HG03064 (cell line): ENCODE measurements around the gene ANOS1.
"Not testable (repeated sequence)": the region's sequence is repeated elsewhere in the genome, so short reads cannot be mapped to it uniquely, and the experiment has no call there.

Experiments used
- ATAC-seq: cut with Tn5 transposase; IDR thresholded peaks from one replicate; pipeline ENCODE4 v1.9.1; 2021; ENCODE audit warnings: low read depth; ENCODE audit not compliant: unreplicated experiment

ANOS1 gene

GRCh38 chrX:8635812-8636211 is 96.1 kb downstream of the ANOS1 start:
- no peak for ATAC-seq

DNA sequence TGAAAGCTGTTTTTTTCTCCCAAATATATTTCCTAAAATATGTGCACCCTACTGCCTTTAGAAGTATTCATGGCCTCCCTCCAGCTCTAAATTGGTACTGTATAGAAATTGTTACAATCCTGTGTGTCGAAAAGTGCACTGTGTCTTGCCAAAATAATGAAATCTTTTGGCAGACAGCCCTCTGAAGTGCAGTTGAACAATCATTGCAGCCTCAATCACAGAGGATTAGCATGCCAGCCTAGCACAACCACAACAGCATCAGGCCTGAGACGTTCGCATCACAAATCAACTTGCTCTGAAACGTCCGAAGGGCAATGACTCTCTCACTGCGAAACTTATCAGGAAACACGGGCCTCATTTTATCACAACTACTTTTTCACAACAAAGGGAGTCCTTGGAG is 99.0 kb downstream of the ANOS1 start:
- no peak for ATAC-seq

- ATAC-seq, result no peak
These were observed 102.1 kb downstream of the ANOS1 start for GRCh38 chrX:8629871-8630270.

- ATAC-seq, result no peak
These were observed 104.1 kb downstream of the ANOS1 start for GRCh38 chrX:8627796-8628195.

DNA sequence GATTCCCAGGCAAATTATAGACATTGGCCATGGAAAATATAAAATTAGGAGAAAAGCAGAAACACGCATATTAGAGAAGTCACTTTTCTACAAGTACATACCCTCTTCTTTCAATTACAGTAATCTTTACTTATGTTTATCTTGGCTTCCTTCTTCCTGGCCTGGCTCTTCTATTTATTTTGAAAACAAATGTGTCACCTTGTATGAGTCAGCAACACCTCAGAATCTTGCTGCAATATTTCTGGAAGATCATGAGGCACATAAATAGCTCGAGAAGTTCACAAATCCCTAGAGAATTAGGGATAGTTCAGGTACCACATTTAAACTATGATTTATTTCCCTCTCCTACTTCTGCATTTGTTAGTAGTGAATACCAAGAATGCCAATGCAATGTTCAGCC is 124.6 kb downstream of the ANOS1 start:
- no peak for ATAC-seq

- ATAC-seq, result no peak
These were observed 127.8 kb downstream of the ANOS1 start for GRCh38 chrX:8604131-8604530.

DNA sequence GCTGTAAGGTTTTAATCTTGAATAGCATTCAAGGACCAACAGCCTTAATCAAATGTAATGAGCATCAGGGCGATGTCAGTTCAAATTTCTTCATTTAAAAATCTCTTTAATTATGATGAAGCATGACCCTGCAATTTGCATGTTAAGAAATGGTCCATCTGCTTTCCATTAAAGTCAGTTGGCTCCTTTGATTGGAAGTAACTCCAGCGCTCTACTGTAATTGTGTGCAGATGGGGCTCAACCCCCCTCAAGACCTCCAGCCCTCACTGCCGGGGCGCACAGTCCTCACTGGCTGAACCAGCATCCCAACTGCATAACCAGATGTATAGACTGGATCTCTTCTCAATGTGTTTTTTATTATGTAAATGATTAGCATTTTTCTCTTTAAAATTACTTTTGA is 140.4 kb downstream of the ANOS1 start:
- ATAC-seq, result no peak

DNA sequence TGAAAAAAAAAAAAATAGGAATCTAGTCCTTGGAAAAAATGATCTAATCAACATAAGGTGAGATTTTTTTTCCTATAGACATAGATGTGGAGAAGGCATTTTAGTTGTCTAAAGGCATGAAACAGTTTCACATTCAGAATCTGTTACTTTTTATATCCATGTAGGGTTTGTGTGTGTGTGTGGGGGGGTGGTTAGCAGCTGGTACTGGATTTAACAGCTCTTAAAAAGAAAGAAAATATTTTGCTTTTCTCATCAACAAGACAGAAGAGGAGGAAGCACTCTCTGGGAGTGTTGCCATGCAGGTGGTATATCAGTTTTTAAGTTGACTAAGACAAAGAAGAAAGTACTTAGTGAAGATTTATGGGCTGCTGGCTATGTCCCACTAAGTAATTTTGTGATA is 145.0 kb downstream of the ANOS1 start:
- ATAC-seq, result no peak

DNA sequence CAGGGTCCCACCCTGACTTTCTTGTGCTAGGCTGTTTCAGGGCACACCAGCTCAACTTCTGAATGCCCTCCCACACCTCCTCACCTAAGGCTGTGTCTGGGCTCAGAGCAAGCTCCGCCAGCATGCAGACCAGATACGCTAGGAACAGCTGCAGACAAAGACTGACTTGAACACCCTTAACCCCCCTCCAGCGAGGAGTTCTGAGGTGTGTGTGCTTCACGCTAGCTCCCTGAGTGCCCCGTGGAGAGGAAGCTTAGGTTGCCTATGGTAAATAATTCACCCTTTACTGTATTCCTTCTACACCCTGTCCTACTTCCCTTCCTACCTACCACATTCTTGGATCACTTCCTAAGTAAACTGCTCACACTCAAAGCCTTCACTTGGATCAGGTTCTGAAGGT is 152.3 kb downstream of the ANOS1 start:
- ATAC-seq, result no peak

GRCh38 chrX:8576821-8577220 is 155.1 kb downstream of the ANOS1 start:
- no peak for ATAC-seq

GRCh38 chrX:8565729-8566128 is 166.2 kb downstream of the ANOS1 start:
- ATAC-seq, result no peak

- ATAC-seq, result no peak
These were observed 183.5 kb downstream of the ANOS1 start for GRCh38 chrX:8548446-8548845.

- ATAC-seq, result no peak
These were observed 185.2 kb downstream of the ANOS1 start for GRCh38 chrX:8546715-8547114.

- no peak for ATAC-seq
These were observed 211.1 kb downstream of the ANOS1 start for GRCh38 chrX:8520791-8521190.

GRCh38 chrX:8520178-8520577 is 211.8 kb downstream of the ANOS1 start:
- no peak for ATAC-seq

GRCh38 chrX:8504451-8504850 is 227.5 kb downstream of the ANOS1 start:
- ATAC-seq, result no peak

DNA sequence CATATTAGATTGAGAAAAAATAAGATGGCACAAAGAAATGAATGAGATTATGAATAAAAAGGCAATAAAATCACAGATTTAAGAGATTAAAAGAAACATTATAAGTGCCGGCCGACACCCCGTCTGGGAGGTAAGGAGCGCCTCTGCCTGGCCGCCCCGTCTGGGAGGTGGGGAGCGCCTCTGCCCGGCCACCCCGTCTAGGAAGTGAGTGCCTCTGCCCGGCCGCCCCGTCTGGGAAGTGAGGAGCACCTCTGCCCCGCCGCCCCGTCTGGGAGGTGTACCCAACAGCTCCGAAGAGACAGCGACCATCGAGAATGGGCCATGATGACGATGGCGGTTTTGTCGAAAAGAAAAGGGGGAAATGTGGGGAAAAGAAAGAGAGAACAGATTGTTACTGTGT is 229.8 kb downstream of the ANOS1 start:
- ATAC-seq, result not testable (repeated sequence)

- ATAC-seq, result no peak
These were observed 231.7 kb downstream of the ANOS1 start for GRCh38 chrX:8500203-8500602.

- ATAC-seq, result not testable (repeated sequence)
These were observed 236.9 kb downstream of the ANOS1 start for GRCh38 chrX:8495036-8495435.

- ATAC-seq, result no peak
These were observed 247.5 kb downstream of the ANOS1 start for GRCh38 chrX:8484360-8484949.
